CD4-positive, CD25-positive, alpha-beta regulatory T cell (primary cell): ENCODE measurements around the gene ERG28. TPM values are rescaled to one million over a fixed set of nuclear protein-coding genes. Genes with fewer than 3 reads are reported as not detected.

Experiments
- ATAC-seq, 2 donors: fragments of 150-1000 bp; cut with Tn5 transposase; one replicate each; pipeline ENCODE4 v1.10.0; 2021; ENCODE audit warnings: low read depth in 2 of 2, moderate number of reproducible peaks in 2 of 2, moderate library complexity in 1 of 2
- DNase-seq, 3 donors: peaks; one replicate each; pipeline versions ENCODE4 v3.0.0 to v3.0.0-alpha.2; 2012 to 2022; ENCODE audit warnings: mixed read lengths in 1 of 3
- H3K27ac ChIP-seq: one replicate; pipeline ENCODE4 v1.7.0; 2013; ENCODE audit warnings: mild to moderate bottlenecking, low read length; ENCODE audit not compliant: insufficient read depth, poor library complexity, severe bottlenecking
- H3K27me3 ChIP-seq: one replicate; pipeline ENCODE4 v1.7.0; 2013; ENCODE audit warnings: low read length; ENCODE audit not compliant: control insufficient read depth, insufficient read depth
- H3K36me3 ChIP-seq: one replicate; pipeline ENCODE4 v1.7.0; 2013; ENCODE audit warnings: mild to moderate bottlenecking, low read length, moderate library complexity; ENCODE audit not compliant: control insufficient read depth, insufficient read depth
- H3K4me1 ChIP-seq: 2 replicates; pipeline ENCODE4 v1.7.0; 2013; ENCODE audit warnings: mild to moderate bottlenecking, low read length; ENCODE audit not compliant: insufficient read depth, control insufficient read depth, poor library complexity, severe bottlenecking
- H3K4me3 ChIP-seq: one replicate; pipeline ENCODE4 v1.7.0; 2013; ENCODE audit warnings: low read depth, mild to moderate bottlenecking, low read length, moderate library complexity
- H3K9me3 ChIP-seq, 2 experiments: 1 replicate in 1 of 2; 2 replicates in 1 of 2; pipeline ENCODE4 v1.7.0; 2013; ENCODE audit warnings: low read length in 2 of 2, mild to moderate bottlenecking in 1 of 2, moderate library complexity in 1 of 2; ENCODE audit not compliant: control insufficient read depth in 2 of 2
- H3K27ac Mint-ChIP-seq, 3 donors: one replicate each; pipeline ENCODE4 v1.8.0; 2020 to 2022; ENCODE audit warnings: mild to moderate bottlenecking in 3 of 3, mixed read lengths in 3 of 3, moderate library complexity in 2 of 3
- H3K27me3 Mint-ChIP-seq: one replicate; pipeline ENCODE4 v1.8.0; 2022; ENCODE audit warnings: mild to moderate bottlenecking, mixed read lengths
- H3K36me3 Mint-ChIP-seq: one replicate; pipeline ENCODE4 v1.8.0; 2020; ENCODE audit warnings: mixed read lengths
- H3K4me1 Mint-ChIP-seq, 4 donors: one replicate each; pipeline ENCODE4 v1.8.0; 2020 to 2022; ENCODE audit warnings: mixed read lengths in 4 of 4, mild to moderate bottlenecking in 1 of 4
- H3K4me3 Mint-ChIP-seq, 4 donors: one replicate each; pipeline ENCODE4 v1.8.0; 2020 to 2022; ENCODE audit warnings: mild to moderate bottlenecking in 4 of 4, mixed read lengths in 4 of 4, moderate library complexity in 3 of 4
- H3K9me3 Mint-ChIP-seq, 7 donors: one replicate each; pipeline ENCODE4 v1.8.0; 2020 to 2022; ENCODE audit warnings: mixed read lengths in 7 of 7, mild to moderate bottlenecking in 3 of 7, moderate library complexity in 2 of 7
- polyA plus RNA-seq, 4 donors: library from polyadenylated mRNA; unstranded; fragments of 300-500 nt; fragmentation: Illumina TruSeq; gene quantifications; one replicate each; pipeline ENCODE4 v1.2.3, GENCODE V29; 2021
- total RNA-seq: library from RNA; stranded (reverse); gene quantifications from one replicate; pipeline ENCODE4 v1.2.3, GENCODE V29; 2022

ERG28 gene
- total and polyA plus RNA-seq, 5 donors from 2014 or later, result 8.4 to 28.9 (median 23.9) TPM

- peaks cover 0 to 4% (median 0%) of the 10 kb centered on the region in 7 donors for H3K9me3 Mint-ChIP-seq
- no peaks in the 10 kb centered on the region for H3K4me1 ChIP-seq
- no peaks in the 10 kb centered on the region for H3K9me3 ChIP-seq
- H3K4me3 ChIP-seq, result no peak overlapping the region
- ATAC-seq (no peak), DNase-seq (peak in 1 of 3 donors; percentile 38)
- no peaks in the 10 kb centered on the region for H3K27me3 Mint-ChIP-seq
- H3K27ac Mint-ChIP-seq, result peak overlapping the region in 1 of 3 donors; percentile 38
- H3K27ac ChIP-seq, result no peak overlapping the region
- H3K36me3 ChIP-seq, result peaks cover 18% of the 10 kb centered on the region
- no peaks in the 10 kb centered on the region for H3K27me3 ChIP-seq
- H3K4me1 Mint-ChIP-seq, result peaks cover 0 to 15% (median 9%) of the 10 kb centered on the region in 4 donors
- peaks cover 42% of the 10 kb centered on the region for H3K36me3 Mint-ChIP-seq
- no peak overlapping the region for H3K4me3 Mint-ChIP-seq
Observed at GRCh38 chr14:75673345-75674035, 12.8 kb upstream of the ERG28 start.

DNA sequence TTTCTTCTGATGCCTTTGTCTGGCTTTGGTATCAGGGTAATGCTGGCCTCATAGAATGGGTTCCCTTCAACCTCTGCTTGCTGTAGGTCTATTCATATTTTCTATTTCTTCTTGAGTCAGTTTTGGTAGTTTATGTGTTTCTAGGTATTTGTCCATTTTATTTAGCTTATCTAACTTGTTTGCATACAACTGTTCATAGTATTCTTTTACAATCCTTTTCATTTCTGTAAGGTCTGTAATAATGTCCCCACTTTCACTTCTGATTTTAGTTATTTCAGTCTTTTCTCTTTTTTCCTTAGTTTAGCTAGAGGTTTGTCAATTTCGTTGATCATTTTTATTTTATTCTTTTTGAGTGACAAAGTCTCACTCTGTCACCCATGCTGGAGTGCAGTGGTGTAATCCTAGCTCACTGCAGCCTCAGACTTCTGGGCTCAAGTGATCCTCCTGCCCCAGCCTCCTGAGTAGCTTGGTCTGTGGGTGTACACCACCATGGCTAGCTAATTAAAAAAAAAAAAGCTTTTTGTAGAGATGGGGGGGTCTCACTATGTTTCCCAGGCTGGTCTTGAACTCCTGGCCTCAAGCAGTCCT lies 12.0 kb upstream of the ERG28 start:
- no peaks in the 10 kb centered on the region for H3K27me3 ChIP-seq
- Mint-ChIP-seq H3K27me3 (no peaks in the 10 kb centered on the region), H3K36me3 (peaks cover 42% of the 10 kb centered on the region), H3K9me3 (peaks cover 0 to 4% (median 2%) of the 10 kb centered on the region in 7 donors), H3K27ac (no peak overlapping the region), H3K4me3 (no peak overlapping the region), H3K4me1 (peaks cover 0 to 14% (median 9%) of the 10 kb centered on the region in 4 donors)
- H3K27ac ChIP-seq, result no peak overlapping the region
- no peak overlapping the region for H3K4me3 ChIP-seq
- DNase-seq, result no peak
- peaks cover 18% of the 10 kb centered on the region for H3K36me3 ChIP-seq
- H3K4me1 ChIP-seq, result no peaks in the 10 kb centered on the region
- no peak for ATAC-seq
- H3K9me3 ChIP-seq, result no peaks in the 10 kb centered on the region

GRCh38 chr14:75667099-75667765 lies 6.6 kb upstream of the ERG28 start:
- DNase-seq (no peak), ATAC-seq (no peak)
- no peaks in the 10 kb centered on the region for H3K27me3 Mint-ChIP-seq
- Histone ChIP-seq H3K27me3 (no peaks in the 10 kb centered on the region), H3K4me3 (no peak overlapping the region), H3K36me3 (peaks cover 26% of the 10 kb centered on the region), H3K27ac (no peak overlapping the region), H3K4me1 (no peaks in the 10 kb centered on the region), H3K9me3 (no peaks in the 10 kb centered on the region)
- H3K9me3 Mint-ChIP-seq, result peaks cover 0 to 2% (median 0%) of the 10 kb centered on the region in 7 donors
- H3K27ac Mint-ChIP-seq, result no peak overlapping the region
- H3K4me1 Mint-ChIP-seq, result peaks cover 0 to 20% (median 4%) of the 10 kb centered on the region in 4 donors
- no peak overlapping the region for H3K4me3 Mint-ChIP-seq
- H3K36me3 Mint-ChIP-seq, result peaks cover 29% of the 10 kb centered on the region

- H3K36me3 ChIP-seq, result peaks cover 8% of the 10 kb centered on the region
- Mint-ChIP-seq H3K36me3 (peaks cover 3% of the 10 kb centered on the region), H3K27me3 (no peaks in the 10 kb centered on the region), H3K4me1 (peaks cover 0 to 36% (median 28%) of the 10 kb centered on the region in 4 donors), H3K27ac (peak overlapping the region in 2 of 3 donors; percentile 32 to 59), H3K4me3 (peak overlapping the region; percentile 48 to 97 (median 64)), H3K9me3 (peaks cover 0 to 1% (median 0%) of the 10 kb centered on the region in 7 donors)
- ATAC-seq (no peak), DNase-seq (no peak)
- peaks cover 20% of the 10 kb centered on the region for H3K4me1 ChIP-seq
- no peak overlapping the region for H3K27ac ChIP-seq
- no peaks in the 10 kb centered on the region for H3K9me3 ChIP-seq
- no peaks in the 10 kb centered on the region for H3K27me3 ChIP-seq
- H3K4me3 ChIP-seq, result no peak overlapping the region
Observed at GRCh38 chr14:75662966-75663365, 2.3 kb upstream of the ERG28 start.

DNA sequence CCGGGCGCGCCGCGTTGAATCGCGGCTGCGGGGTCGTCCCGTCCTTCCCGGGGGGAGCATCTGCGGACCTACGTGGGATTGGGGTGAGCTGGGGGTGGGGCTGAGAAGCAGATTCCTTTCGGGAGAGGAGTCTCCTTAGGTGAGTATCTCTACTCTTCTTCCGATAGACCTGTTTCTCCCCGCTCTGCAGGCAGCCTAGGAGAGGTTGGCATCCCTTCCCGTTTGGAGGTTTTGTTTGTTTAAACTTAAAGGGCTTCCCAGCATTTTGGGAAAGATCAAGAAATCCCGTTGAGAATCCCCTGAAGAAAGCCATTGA lies 781 bp upstream of the ERG28 start:
- Histone ChIP-seq H3K4me1 (peaks cover 20% of the 10 kb centered on the region), H3K27ac (peak overlapping the region; percentile 94), H3K4me3 (peak overlapping the region; percentile 97), H3K9me3 (no peaks in the 10 kb centered on the region), H3K27me3 (no peaks in the 10 kb centered on the region), H3K36me3 (peaks cover 16% of the 10 kb centered on the region)
- ATAC-seq (no peak), DNase-seq (no peak)
- H3K9me3 Mint-ChIP-seq, result no peaks in the 10 kb centered on the region
- H3K27me3 Mint-ChIP-seq, result no peaks in the 10 kb centered on the region
- H3K36me3 Mint-ChIP-seq, result peaks cover 3% of the 10 kb centered on the region
- peak overlapping the region; percentile 87 to 98 (median 96) for H3K27ac Mint-ChIP-seq
- H3K4me3 Mint-ChIP-seq, result peak overlapping the region; percentile 84 to 98 (median 96)
- peaks cover 0 to 34% (median 28%) of the 10 kb centered on the region in 4 donors for H3K4me1 Mint-ChIP-seq

DNA sequence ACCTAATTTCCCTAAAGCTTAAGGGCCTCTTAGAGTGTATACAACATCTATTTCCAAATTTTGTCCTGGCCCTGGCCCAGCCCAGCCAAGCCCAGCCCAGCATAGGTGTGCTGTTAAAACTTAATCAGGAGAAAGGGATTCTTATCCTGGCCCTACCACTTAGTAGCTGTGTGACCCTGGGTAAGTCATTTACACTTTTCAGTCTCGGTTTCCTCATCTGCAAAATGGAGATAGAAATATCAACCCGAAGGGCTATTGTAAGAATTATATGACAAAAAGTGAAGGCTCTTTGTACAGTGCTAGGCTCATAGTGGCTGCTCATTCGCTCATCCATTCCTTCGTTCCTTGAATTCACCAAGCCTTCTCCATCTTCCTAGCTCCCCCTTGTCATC lies 442 bp downstream of the ERG28 start:
- H3K36me3 Mint-ChIP-seq, result peaks cover 3% of the 10 kb centered on the region
- Histone ChIP-seq H3K36me3 (peaks cover 22% of the 10 kb centered on the region), H3K4me3 (peak overlapping the region; percentile 97), H3K27ac (peak overlapping the region; percentile 94), H3K27me3 (no peaks in the 10 kb centered on the region), H3K4me1 (peaks cover 20% of the 10 kb centered on the region), H3K9me3 (no peaks in the 10 kb centered on the region)
- H3K27ac Mint-ChIP-seq, result peak overlapping the region; percentile 87 to 98 (median 96)
- H3K27me3 Mint-ChIP-seq, result no peaks in the 10 kb centered on the region
- H3K4me3 Mint-ChIP-seq, result peak overlapping the region; percentile 84 to 98 (median 96)
- peaks cover 0 to 33% (median 26%) of the 10 kb centered on the region in 4 donors for H3K4me1 Mint-ChIP-seq
- H3K9me3 Mint-ChIP-seq, result no peaks in the 10 kb centered on the region
- no peak for DNase-seq
- no peak for ATAC-seq

GRCh38 chr14:75658957-75659356 lies 1.7 kb downstream of the ERG28 start:
- H3K4me1 Mint-ChIP-seq, result peaks cover 4 to 35% (median 31%) of the 10 kb centered on the region in 4 donors
- Histone ChIP-seq H3K27me3 (no peaks in the 10 kb centered on the region), H3K9me3 (no peaks in the 10 kb centered on the region), H3K4me1 (peaks cover 20% of the 10 kb centered on the region), H3K27ac (no peak overlapping the region), H3K36me3 (peaks cover 18% of the 10 kb centered on the region), H3K4me3 (no peak overlapping the region)
- no peak for ATAC-seq
- no peaks in the 10 kb centered on the region for H3K9me3 Mint-ChIP-seq
- DNase-seq, result no peak
- H3K27ac Mint-ChIP-seq, result peak overlapping the region in 2 of 3 donors; percentile 44 to 85
- peak overlapping the region in 1 of 4 donors; percentile 9 for H3K4me3 Mint-ChIP-seq
- H3K36me3 Mint-ChIP-seq, result peaks cover 4% of the 10 kb centered on the region
- no peaks in the 10 kb centered on the region for H3K27me3 Mint-ChIP-seq
